ENCODE results near the gene MRPL53. TPM values are rescaled to one million over a fixed set of nuclear protein-coding genes. Genes with fewer than 3 reads are reported as not detected.
A peak's percentile ranks its signal among the peaks of the same experiment; 100 is the strongest.

The MRPL53 gene
- total and polyA plus RNA-seq, 4 donors = 23.3 to 106 (median 70.7) TPM

GRCh38 chr2:74474899-74475298 is 2.4 kb upstream of the MRPL53 start:
- Histone ChIP-seq H3K9ac (ENCODE audit: insufficient read depth in 1 of 2, low read length in 2 of 2) (no peak overlapping the region), H3K36me3 (ENCODE audit: control insufficient read depth in 4 of 4, insufficient read depth in 4 of 4, low read length in 4 of 4) (peaks cover 7 to 25% (median 10%) of the 10 kb centered on the region in 4 donors), H3K9me3 (ENCODE audit: control insufficient read depth in 4 of 4, insufficient read depth in 3 of 4, low read length in 3 of 4) (no peaks in the 10 kb centered on the region), H3K4me1 (ENCODE audit: control insufficient read depth in 5 of 5, insufficient read depth in 5 of 5, low read length in 5 of 5) (peaks cover 3 to 15% (median 9%) of the 10 kb centered on the region in 5 donors), H3K27ac (ENCODE audit: low read depth in 1 of 2, low read length in 1 of 2) (no peak overlapping the region), H3K4me3 (no peak overlapping the region), H3K27me3 (ENCODE audit: control insufficient read depth in 3 of 3, insufficient read depth in 3 of 3, low read length in 2 of 3) (no peaks in the 10 kb centered on the region)
- DNase-seq (no peak), ATAC-seq (ENCODE audit: insufficient read depth, low FRiP score) (no peak)
- no peak for TF ChIP-seq CTCF (IDR thresholded peaks at IDR 0.05; ENCODE audit: control extremely low read depth, extremely low read depth)
- 86 to 94% methylated on average over 5 of the region's 5 CpGs for WGBS, 2 donors

- 95 to 96% methylated on average over 6 of the region's 6 CpGs for WGBS, 2 donors
- Histone ChIP-seq H3K9me3 (ENCODE audit: control insufficient read depth in 4 of 4, insufficient read depth in 3 of 4, low read length in 3 of 4) (no peaks in the 10 kb centered on the region), H3K4me1 (ENCODE audit: control insufficient read depth in 5 of 5, insufficient read depth in 5 of 5, low read length in 5 of 5) (peaks cover 3 to 15% (median 9%) of the 10 kb centered on the region in 5 donors), H3K9ac (ENCODE audit: insufficient read depth in 1 of 2, low read length in 2 of 2) (no peak overlapping the region), H3K4me3 (no peak overlapping the region), H3K27ac (ENCODE audit: low read depth in 1 of 2, low read length in 1 of 2) (no peak overlapping the region), H3K36me3 (ENCODE audit: control insufficient read depth in 4 of 4, insufficient read depth in 4 of 4, low read length in 4 of 4) (peaks cover 6 to 24% (median 10%) of the 10 kb centered on the region in 4 donors), H3K27me3 (ENCODE audit: control insufficient read depth in 3 of 3, insufficient read depth in 3 of 3, low read length in 2 of 3) (no peaks in the 10 kb centered on the region)
- no peak for ATAC-seq (ENCODE audit: insufficient read depth, low FRiP score)
- no peak for TF ChIP-seq CTCF (IDR thresholded peaks at IDR 0.05; ENCODE audit: control extremely low read depth, extremely low read depth)
- DNase-seq = no peak
These were observed 2.0 kb upstream of the MRPL53 start for GRCh38 chr2:74474481-74474880.

- Histone ChIP-seq H3K9ac (ENCODE audit: insufficient read depth in 1 of 2, low read length in 2 of 2) (peak overlapping the region in 1 of 2 donors; percentile 65), H3K4me1 (ENCODE audit: control insufficient read depth in 5 of 5, insufficient read depth in 5 of 5, low read length in 5 of 5) (peaks cover 3 to 15% (median 9%) of the 10 kb centered on the region in 5 donors), H3K4me3 (peak overlapping the region; percentile 73), H3K36me3 (ENCODE audit: control insufficient read depth in 4 of 4, insufficient read depth in 4 of 4, low read length in 4 of 4) (peaks cover 6 to 24% (median 10%) of the 10 kb centered on the region in 4 donors), H3K9me3 (ENCODE audit: control insufficient read depth in 4 of 4, insufficient read depth in 3 of 4, low read length in 3 of 4) (no peaks in the 10 kb centered on the region), H3K27ac (ENCODE audit: low read depth in 1 of 2, low read length in 1 of 2) (peak overlapping the region; percentile 88 to 95), H3K27me3 (ENCODE audit: control insufficient read depth in 3 of 3, insufficient read depth in 3 of 3, low read length in 2 of 3) (no peaks in the 10 kb centered on the region)
- no peak for DNase-seq
- no peak for TF ChIP-seq CTCF (IDR thresholded peaks at IDR 0.05; ENCODE audit: control extremely low read depth, extremely low read depth)
- 9 to 10% methylated on average over 7 of the region's 7 CpGs for WGBS, 2 donors
- no peak for ATAC-seq (ENCODE audit: insufficient read depth, low FRiP score)
These were observed 422 bp upstream of the MRPL53 start for GRCh38 chr2:74472945-74473258.

Data from lung (tissue), 12 donors.